HG03342 (cell line): ENCODE results near the gene DAD1.

Experiments used
- ATAC-seq: cut with Tn5 transposase; IDR thresholded peaks from one replicate; pipeline ENCODE4 v1.9.1; 2021; ENCODE audit warnings: mild to moderate bottlenecking, moderate library complexity; ENCODE audit not compliant: unreplicated experiment

Gene DAD1

GRCh38 chr14:22539831-22540230 is 49.2 kb downstream of the DAD1 start:
- ATAC-seq: no peak

- ATAC-seq: no peak
Observed at GRCh38 chr14:22538671-22539228, 50.3 kb downstream of the DAD1 start.

GRCh38 chr14:22537436-22538310 is 51.4 kb downstream of the DAD1 start:
- ATAC-seq: no peak

GRCh38 chr14:22536853-22537338 is 52.1 kb downstream of the DAD1 start:
- peak; percentile 80 for ATAC-seq

GRCh38 chr14:22535916-22536315 is 53.1 kb downstream of the DAD1 start:
- no peak for ATAC-seq

GRCh38 chr14:22535126-22535525 is 53.9 kb downstream of the DAD1 start:
- no peak for ATAC-seq

- no peak for ATAC-seq
Observed at GRCh38 chr14:22534547-22534946, 54.5 kb downstream of the DAD1 start.

- no peak for ATAC-seq
Observed at GRCh38 chr14:22533739-22534359, 55.2 kb downstream of the DAD1 start.

- ATAC-seq: no peak
Observed at GRCh38 chr14:22533057-22533704, 55.8 kb downstream of the DAD1 start.

GRCh38 chr14:22532345-22533056 is 56.5 kb downstream of the DAD1 start:
- ATAC-seq: no peak

GRCh38 chr14:22531451-22532344 is 57.3 kb downstream of the DAD1 start:
- ATAC-seq: peak; percentile 64

GRCh38 chr14:22530127-22530526 is 58.9 kb downstream of the DAD1 start:
- no peak for ATAC-seq

GRCh38 chr14:22526744-22527143 is 62.3 kb downstream of the DAD1 start:
- ATAC-seq: no peak

GRCh38 chr14:22526218-22526617 is 62.8 kb downstream of the DAD1 start:
- ATAC-seq: no peak

- ATAC-seq: no peak
Observed at GRCh38 chr14:22524784-22525161, 64.3 kb downstream of the DAD1 start.

GRCh38 chr14:22524115-22524783 is 64.8 kb downstream of the DAD1 start:
- ATAC-seq: no peak

- ATAC-seq: no peak
Observed at GRCh38 chr14:22523283-22523682, 65.7 kb downstream of the DAD1 start.

GRCh38 chr14:22522466-22522957 is 66.5 kb downstream of the DAD1 start:
- no peak for ATAC-seq
